ENCODE results near the gene UST. TPM values are rescaled to one million over a fixed set of nuclear protein-coding genes. Genes with fewer than 3 reads are reported as not detected.

UST gene
- total and polyA plus RNA-seq, 9 of the 15 experiments (the other 6 are each of a cell fraction or from before 2014, with no cell fraction given), result 0.04 to 0.10 TPM; not detected in 7

GRCh38 chr6:149118737-149119653 lies 372.2 kb downstream of the UST start (continued):
- TF ChIP-seq, protein P1, sequence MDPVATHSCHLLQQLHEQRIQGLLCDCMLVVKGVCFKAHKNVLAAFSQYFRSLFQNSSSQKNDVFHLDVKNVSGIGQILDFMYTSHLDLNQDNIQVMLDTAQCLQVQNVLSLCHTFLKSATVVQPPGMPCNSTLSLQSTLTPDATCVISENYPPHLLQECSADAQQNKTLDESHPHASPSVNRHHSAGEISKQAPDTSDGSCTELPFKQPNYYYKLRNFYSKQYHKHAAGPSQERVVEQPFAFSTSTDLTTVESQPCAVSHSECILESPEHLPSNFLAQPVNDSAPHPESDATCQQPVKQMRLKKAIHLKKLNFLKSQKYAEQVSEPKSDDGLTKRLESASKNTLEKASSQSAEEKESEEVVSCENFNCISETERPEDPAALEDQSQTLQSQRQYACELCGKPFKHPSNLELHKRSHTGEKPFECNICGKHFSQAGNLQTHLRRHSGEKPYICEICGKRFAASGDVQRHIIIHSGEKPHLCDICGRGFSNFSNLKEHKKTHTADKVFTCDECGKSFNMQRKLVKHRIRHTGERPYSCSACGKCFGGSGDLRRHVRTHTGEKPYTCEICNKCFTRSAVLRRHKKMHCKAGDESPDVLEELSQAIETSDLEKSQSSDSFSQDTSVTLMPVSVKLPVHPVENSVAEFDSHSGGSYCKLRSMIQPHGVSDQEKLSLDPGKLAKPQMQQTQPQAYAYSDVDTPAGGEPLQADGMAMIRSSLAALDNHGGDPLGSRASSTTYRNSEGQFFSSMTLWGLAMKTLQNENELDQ (CRISPR knock-in tag; IDR thresholded peaks at IDR 0.05; ENCODE audit: borderline replicate concordance), result no peak
- peak; percentile 4; the same call in 1 of the 2 replicates for TF ChIP-seq BRD4 (IDR thresholded peaks at IDR 0.05)
- TF ChIP-seq KAT2B (IDR thresholded peaks at IDR 0.05; ENCODE audit: low read depth, low read length), result no peak
- TF ChIP-seq ARID1B (IDR thresholded peaks at IDR 0.05), result peak; percentile 96
- TF ChIP-seq ZNF583 (CRISPR knock-in tag; IDR thresholded peaks at IDR 0.05), result no peak
- TF ChIP-seq TCFL5 (CRISPR knock-in tag; conservative IDR thresholded peaks at IDR 0.05), result no peak
- no peak for TF ChIP-seq FOXJ2 (tag; IDR thresholded peaks at IDR 0.05)
- TF ChIP-seq SUPT5H (IDR thresholded peaks at IDR 0.05), result no peak
- no peak for TF ChIP-seq ZNF668 (CRISPR knock-in tag; IDR thresholded peaks at IDR 0.05)
- peak; percentile 54 for TF ChIP-seq BRD9 (IDR thresholded peaks at IDR 0.05; ENCODE audit: low read depth, partially characterized antibody)
- TF ChIP-seq MBD2 (IDR thresholded peaks at IDR 0.05; ENCODE audit: borderline replicate concordance, low read depth), result 0 out of 2 replicates have a peak, but pooled peaks have one; percentile 25
- TF ChIP-seq IFI16 (CRISPR knock-in tag; IDR thresholded peaks at IDR 0.05), result no peak
- TF ChIP-seq SMARCB1 (IDR thresholded peaks at IDR 0.05; ENCODE audit: insufficient read length, low read depth), result no peak
- TF ChIP-seq DMBX1 (CRISPR knock-in tag; IDR thresholded peaks at IDR 0.05; ENCODE audit: borderline replicate concordance), result no peak
- TF ChIP-seq ZBTB17 (CRISPR knock-in tag; IDR thresholded peaks at IDR 0.05), result 0 out of 2 replicates have a peak, but pooled peaks have one; percentile 37
- no peak for TF ChIP-seq PPARD (CRISPR knock-in tag; IDR thresholded peaks at IDR 0.05)
- no peak for TF ChIP-seq ZNF436 (CRISPR knock-in tag; IDR thresholded peaks at IDR 0.05)
- TF ChIP-seq ZBTB11 (CRISPR knock-in tag; IDR thresholded peaks at IDR 0.05), result peak in 1 of 3 experiments; percentile 32; a peak in 1 of 6 replicates
- no peak for TF ChIP-seq ZNF217 (CRISPR knock-in tag; IDR thresholded peaks at IDR 0.05)
- no peak for TF ChIP-seq HNRNPL (IDR thresholded peaks at IDR 0.05; ENCODE audit: low read depth, low read length)
- peak; percentile 52; the same call in 1 of the 2 replicates for TF ChIP-seq HDAC2 (IDR thresholded peaks at IDR 0.05)
- TF ChIP-seq ZNF717 (CRISPR knock-in tag; IDR thresholded peaks at IDR 0.05), result no peak
- no peak for TF ChIP-seq HNRNPK (IDR thresholded peaks at IDR 0.05; ENCODE audit: low read depth, low read length, poor library complexity, severe bottlenecking)
